GM18498 (cell line): ENCODE results near the gene ATP8B3.

ENCODE experiments used
- ATAC-seq: cut with Tn5 transposase; IDR thresholded peaks from one replicate; pipeline ENCODE4 v1.9.1; 2021; ENCODE audit warnings: mild to moderate bottlenecking, moderate library complexity; ENCODE audit not compliant: unreplicated experiment

The ATP8B3 gene, protein sequence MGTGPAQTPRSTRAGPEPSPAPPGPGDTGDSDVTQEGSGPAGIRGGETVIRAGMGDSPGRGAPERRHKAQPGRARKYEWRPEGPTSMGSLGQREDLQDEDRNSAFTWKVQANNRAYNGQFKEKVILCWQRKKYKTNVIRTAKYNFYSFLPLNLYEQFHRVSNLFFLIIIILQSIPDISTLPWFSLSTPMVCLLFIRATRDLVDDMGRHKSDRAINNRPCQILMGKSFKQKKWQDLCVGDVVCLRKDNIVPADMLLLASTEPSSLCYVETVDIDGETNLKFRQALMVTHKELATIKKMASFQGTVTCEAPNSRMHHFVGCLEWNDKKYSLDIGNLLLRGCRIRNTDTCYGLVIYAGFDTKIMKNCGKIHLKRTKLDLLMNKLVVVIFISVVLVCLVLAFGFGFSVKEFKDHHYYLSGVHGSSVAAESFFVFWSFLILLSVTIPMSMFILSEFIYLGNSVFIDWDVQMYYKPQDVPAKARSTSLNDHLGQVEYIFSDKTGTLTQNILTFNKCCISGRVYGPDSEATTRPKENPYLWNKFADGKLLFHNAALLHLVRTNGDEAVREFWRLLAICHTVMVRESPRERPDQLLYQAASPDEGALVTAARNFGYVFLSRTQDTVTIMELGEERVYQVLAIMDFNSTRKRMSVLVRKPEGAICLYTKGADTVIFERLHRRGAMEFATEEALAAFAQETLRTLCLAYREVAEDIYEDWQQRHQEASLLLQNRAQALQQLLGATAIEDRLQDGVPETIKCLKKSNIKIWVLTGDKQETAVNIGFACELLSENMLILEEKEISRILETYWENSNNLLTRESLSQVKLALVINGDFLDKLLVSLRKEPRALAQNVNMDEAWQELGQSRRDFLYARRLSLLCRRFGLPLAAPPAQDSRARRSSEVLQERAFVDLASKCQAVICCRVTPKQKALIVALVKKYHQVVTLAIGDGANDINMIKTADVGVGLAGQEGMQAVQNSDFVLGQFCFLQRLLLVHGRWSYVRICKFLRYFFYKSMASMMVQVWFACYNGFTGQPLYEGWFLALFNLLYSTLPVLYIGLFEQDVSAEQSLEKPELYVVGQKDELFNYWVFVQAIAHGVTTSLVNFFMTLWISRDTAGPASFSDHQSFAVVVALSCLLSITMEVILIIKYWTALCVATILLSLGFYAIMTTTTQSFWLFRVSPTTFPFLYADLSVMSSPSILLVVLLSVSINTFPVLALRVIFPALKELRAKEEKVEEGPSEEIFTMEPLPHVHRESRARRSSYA (N-terminal part only)

DNA sequence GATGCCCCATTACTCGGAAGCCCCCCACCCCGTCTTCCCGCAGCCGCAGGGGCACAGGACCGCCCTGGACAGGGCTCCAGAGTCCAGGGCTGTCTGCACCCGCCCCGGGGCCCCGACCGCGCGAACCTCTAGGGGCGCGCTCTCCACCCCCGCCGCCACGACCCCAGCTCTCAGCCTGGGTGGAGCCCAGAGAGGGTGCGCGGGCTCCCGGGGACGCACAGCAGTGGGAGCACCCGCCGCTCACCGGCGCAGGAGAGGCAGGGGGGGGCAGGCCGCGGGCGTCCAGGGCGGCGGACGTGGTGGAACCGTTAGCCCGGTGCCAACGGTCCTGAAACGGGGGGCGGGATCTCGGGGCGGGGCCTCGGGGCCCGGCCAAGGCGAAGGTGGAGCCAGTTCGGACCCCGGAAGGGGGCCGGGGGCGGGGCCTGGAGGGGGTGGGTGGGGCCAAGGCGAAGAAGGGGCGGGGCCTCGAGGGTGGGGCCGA lies at the start of gene ATP8B3:
Gene ATP8B3, minus strand, starts transcription at position 335 of the 484 bp plus-strand sequence. CDS start 540 bp downstream, outside the sequence.
- ATAC-seq: no peak

DNA sequence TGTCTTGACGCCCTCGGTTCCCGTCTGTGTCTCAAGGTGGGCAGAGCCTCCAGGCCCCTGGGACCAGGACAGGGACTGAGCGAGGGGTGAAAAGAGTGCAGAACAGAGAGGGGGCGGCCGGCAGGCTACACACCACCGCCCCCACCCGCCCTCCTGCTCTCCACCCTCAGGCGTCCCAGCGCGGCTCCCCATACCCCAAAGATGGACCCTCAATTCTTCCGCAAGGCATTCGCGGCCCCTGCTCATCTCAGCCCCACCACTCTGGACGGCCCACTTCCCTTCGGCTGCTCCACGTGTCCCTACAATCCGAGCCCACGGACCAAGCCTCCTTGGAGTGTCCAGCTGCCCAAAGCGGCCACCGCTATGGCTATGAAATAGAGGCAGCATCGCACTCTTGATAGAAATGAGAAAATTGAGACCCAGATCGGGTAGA lies 49.5 kb upstream of the ATP8B3 start:
- no peak for ATAC-seq

DNA sequence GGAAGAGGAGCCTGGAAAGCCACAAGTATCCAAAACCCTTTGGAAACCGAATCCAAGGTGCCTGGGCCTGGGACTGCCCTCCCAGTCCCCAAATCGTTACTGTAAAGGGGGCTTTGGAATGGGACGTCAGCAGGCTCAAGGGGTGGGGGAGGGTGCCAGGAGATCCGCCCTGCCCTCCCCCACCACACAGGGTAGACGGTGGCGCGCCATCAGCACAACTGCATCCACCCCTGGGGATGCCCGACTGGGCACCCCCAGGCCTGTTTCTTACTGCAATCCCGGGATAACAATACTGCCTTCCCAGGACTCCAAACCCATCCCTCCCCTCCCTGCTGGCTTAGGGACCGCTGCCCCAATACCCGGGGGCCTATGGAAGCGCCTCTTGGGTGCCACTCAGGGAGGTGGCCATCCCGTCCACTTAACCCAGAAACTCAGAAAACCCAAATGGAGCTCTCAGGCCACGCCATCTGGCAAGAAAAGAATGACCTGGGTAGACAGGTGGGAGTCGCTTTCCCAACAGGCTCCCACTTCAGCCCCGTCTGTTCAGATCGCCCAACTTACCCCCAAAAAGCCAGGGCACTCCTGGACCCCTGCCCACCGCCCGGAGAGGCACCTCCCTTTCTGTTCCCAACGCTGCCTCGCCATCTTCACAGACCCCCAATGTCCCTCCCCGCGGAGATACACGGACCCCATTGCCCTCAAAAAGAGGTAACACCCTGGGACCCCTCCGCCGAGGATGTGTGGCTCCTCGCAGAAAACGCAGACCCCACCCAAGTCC lies 48.9 kb upstream of the ATP8B3 start:
- ATAC-seq: no peak

DNA sequence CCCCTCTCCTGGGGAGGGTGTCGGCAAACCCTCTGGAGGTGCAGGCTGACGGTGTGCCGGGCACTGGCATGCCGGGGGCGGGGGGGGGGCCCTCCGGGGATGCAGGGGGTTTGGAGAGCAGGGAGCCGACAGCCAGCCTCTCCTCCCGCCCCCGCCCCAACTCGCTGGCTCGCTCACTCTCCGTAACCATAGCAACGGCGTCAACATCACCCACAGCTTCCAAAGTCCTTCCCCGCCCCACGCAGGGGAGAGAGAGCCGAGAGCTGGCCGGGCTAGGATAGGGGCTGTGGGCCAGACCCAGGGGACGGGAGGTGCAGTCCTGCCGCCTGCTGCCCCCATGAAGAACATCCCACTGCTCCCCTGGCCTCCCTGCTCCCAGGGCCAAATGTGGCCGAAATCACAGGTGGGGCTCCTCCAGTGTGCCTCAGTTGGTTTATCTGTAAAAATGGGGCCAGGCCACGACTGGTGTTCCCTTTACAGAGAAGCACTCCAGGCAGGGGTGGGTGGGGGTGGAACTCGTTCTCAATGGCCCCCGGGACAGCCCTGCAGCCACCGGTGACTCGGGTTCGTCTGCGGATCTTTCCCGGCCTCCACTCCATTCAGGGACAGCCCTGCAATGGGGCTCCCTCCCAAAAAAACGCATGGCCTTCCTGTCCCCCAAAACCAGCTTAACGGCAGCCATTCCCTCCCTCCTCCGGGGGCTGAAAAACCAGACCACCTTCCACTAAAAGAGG lies 48.1 kb upstream of the ATP8B3 start:
- no peak for ATAC-seq

DNA sequence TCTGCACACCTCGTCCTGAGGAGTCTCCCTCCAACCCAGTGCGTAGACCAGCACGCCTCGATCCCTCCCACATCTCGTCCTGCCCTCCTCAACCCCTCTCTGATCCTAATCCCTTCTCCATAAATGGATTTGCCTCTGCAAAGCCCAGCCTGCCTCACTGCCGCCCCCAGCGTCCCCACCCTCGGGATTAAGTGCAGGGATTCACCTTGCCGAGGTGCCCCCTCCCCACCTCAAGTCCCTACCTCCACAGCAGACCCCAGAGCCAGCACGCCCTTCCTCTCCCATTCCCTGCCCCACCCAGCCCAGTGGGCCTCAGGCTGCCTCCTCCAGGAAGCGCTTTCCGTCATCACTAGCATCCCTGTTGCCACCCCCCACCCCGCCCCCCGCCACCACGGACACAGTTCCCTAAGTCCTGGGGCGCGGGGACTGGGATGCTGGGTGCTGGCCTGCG lies 47.3 kb upstream of the ATP8B3 start:
- ATAC-seq: no peak

DNA sequence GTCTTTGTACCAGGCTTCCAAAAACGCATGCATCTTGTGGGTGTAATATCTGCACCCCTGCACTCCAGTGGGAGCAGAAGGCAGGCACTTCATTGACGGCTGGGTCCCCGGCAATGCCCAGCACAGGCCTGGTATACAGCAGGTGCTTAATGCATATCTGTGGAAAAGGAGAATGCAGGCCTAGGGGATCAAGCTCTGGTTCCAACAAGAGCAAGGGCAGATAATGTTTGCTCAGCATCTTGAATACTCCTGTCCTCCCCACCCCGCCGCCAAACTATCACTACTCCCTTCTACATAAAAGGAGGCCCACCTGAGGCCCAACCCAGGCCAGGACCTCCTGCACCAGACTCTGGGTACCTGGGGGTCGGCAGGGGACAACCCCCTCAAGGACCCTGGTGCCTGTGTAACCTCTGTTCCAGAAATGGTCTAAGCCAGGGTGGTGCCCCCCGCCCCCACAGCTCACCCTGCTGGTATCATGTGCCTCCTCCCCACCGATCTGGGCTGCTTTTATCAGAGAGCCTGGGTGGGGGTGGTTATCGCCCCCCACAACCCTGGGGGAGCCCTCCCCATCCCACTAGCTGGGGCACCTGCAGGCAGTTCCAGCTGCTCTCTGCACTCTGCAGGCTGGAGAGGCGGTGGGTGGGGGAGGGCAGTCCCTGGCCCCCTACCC lies 46.5 kb upstream of the ATP8B3 start:
- no peak for ATAC-seq

DNA sequence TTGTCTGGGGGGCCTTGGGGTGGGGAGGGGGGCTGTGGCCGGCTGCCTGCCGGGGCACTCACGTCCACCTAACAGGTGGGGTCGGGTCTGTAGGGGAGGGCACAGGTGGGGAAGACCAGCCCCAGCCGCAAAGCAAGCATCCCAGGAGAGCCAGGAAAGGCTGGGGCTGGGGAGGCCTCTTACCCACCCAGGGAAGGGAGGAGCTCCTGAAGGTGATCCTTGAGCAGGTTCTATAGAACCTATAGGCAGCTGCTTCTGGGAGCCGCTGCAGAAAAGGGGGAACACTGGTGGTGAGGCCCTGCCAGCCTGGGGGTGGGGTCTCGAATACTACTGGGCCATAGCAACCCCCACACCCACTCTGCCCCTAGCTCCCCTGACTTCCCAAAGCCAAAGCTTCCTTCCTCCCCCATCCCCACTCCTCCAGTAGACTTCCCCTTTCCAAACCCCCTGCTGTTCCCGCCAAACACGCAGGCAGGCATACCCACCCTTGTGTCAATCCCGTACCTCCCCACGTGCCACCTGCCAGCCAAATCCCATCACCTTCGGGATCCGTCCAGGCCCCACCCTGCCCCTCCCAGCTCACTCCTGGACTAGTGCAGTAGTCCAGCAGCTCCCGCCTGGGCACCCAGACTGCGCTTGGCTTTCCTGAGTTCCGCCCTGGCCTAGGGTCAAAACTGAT lies 45.7 kb upstream of the ATP8B3 start:
- no peak for ATAC-seq

DNA sequence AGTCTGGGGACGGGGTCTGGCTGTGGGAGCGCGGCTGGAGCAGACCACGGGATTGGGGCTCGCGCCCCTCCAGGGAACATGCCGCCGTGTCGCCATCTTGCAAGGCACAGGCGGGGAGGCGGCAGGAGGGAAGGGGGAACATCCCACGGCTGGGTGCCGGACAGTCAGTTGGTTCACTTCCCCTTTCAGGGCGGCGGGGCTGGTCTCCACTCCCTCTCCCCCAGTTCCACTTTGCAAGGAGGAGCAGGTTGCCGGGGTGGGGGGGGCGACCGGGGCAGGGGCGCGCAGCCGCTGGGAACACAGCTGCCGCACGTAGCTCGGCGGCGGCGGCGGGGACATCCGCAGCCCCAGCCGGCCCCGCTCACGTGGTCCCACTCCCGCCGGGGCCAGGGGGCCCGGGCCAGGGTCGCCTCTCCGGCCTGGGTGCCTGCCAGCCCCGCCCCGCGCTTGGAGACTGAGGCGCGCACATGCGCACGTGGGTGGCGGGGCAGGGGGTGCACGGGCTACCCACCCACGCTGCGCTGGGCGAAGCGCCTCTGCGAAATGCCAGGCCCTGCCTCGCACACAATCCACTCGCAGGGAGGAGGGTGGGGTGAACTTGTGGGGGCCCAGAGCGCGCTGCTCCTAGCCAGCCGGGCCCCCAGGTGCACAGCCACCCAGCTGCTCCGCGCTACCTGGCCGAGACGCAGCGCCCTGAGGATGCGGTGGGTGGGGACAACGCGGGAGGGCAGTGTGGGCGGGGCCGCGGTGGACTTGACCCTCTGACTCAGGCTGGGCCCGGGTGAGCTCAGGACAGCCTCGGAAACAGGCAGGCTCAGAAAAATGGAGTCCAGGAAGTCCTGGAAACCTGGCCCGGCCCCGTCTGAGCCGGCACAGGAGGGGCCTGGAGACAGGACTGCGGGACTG lies 44.9 kb upstream of the ATP8B3 start:
- no peak for ATAC-seq

DNA sequence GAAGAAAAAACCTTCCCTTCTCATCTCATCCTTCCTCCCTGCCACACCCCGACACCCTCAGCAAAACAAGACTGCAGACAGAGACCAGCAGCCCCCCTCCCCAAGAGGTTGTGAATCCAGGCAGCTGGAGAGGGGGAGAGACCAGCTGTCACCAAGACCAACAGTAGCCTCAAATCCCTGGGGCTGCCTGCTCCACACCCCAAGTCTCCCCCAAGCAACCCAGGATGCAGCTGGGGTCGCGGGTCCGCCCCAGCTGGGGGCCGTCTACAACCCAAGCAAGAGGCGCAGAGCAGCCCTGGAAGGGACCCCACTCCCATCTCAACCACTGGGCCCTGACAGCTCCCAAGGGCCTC lies 44.2 kb upstream of the ATP8B3 start:
- no peak for ATAC-seq

DNA sequence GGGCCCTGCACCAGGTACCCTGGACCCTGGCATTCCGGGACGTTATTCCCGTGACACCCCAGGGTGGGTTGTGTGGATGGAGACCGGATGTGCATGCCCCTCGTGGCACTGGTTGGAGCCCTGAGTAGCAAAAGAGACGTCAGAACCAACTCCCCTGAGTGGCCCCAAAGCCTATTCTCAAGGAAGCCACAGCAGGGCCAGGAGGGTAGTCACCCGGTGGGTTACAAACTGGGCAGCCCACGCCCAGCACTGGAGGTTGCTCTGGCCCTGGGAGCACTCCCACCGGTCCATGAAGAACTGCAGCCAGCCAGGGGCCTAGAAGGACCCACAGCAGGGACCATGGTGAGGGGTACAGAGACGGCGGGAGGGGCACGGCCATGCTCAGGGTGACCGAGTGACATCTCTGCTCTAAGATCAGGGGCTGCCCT lies 43.8 kb upstream of the ATP8B3 start:
- ATAC-seq: peak; percentile 8

DNA sequence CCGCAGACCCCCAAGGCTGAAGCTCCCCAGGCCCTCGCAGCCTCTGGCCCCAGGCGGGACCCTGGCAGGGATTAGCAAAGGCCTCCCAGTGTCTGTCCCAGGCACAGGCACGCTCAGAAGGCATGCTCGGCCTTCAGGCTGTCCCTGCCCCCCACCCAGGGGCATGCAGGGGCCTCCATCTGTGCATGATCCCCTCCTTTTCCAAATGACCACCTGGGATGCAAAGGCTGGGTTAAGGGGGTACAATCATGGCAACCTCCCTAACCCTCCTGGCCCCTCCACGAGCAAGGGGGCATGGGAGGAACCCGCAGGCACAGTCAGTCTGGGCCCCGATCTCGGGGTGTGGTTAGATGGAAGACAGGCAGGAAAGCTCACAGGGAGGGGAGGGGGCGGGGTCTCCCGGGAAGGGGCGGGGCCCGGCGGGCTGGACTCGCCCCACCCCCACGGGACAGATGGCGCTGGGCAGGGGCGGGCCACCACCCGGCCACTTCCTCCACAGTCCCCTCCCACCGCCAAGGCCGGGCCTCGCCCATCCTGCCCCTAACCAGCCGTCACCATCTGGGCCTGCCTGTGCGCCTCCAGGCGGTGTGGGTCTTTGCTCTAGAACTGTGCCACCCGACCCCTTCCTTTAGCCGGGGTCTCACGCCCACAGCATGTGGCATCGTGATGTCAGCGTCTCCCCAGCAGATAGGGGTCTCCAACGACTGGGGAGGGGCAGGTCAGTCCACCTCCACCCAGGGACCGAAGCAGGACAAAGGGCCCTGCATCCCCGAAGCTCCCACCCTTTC lies 43.2 kb upstream of the ATP8B3 start:
- peak; percentile 56 for ATAC-seq

DNA sequence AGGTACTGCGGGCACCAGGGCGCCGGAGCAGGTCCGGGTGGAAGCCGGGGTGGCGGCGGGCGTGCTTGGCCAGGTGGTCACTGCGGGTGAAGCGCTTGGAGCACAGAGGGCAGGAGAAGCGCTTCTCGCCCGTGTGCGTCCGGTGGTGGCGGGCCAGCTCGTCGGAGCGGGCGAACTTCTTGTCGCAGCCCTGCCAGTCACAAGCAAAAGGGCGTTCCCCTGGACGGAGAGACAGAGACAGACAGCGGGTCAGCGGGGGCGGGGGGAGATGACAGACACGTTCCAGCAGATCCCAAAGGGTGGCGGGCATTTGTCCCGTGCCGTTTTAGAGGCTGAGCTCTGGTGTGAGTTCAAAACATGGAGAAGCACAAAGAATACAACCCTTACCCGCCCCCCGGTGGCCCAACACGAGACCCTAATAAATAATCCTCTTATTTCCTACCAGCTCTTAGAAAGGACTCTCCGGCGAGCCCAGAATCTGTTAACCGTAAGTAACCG lies 42.5 kb upstream of the ATP8B3 start:
- no peak for ATAC-seq

DNA sequence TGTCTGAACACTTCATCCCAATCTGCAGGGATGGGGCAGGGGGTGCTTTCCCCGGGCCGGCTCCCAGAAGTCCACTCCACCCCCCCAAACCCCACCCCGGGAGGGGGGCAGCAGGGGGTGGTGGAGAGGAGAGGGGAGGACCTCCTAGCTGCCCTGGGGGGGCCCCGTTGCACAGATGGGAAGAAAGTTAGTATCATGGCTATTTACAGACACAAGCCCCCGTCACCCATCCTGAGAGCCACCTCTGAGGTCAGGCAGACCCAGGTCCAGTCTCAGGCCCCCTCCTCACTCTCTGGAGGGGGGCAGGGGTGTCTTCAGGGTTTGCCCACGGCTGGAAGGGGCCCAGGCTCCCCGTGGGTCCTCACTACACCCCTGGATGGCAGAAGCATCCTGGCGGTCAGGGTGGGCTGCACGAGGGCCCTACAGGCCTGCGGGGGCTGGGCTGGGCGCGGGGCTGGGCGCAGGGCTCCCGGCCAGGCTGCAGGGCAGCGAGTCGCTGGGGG lies 42.0 kb upstream of the ATP8B3 start:
- no peak for ATAC-seq

DNA sequence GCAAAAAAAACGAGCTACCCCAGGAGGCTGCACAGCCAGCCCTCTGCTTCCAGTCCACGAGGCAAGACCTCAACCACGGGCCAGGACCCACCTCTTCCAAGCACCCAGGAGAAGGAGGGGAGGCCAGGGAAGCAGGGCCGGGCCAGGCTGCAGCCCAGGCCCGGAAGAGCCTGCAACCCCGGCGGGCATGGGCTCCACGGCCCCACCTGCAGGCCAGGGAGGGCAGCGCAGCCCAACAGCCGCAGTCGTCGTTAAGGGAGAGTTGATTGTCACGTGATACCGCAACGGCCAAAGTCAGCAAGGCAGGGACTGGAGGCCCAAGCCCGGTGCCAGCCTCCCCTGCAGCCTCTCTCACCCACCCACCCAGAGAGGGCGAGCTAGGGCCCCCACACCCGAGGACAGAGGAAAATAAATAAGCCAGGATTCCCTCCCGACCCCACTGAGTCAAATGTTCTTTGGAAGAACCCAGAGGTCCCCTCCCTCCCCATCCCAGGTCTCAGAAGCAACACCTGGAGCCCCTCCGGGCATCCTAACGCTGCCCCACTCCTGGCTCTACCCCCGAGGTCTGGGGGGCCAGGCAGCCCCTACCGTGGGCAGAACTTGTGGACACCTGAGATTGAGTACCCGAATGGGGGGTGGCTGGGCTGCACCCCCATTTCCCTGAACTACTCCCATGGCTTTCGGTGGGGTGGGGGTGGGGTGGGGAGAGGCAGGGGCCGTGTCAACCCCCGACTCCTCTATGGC lies 41.4 kb upstream of the ATP8B3 start:
- peak; percentile 26 for ATAC-seq

DNA sequence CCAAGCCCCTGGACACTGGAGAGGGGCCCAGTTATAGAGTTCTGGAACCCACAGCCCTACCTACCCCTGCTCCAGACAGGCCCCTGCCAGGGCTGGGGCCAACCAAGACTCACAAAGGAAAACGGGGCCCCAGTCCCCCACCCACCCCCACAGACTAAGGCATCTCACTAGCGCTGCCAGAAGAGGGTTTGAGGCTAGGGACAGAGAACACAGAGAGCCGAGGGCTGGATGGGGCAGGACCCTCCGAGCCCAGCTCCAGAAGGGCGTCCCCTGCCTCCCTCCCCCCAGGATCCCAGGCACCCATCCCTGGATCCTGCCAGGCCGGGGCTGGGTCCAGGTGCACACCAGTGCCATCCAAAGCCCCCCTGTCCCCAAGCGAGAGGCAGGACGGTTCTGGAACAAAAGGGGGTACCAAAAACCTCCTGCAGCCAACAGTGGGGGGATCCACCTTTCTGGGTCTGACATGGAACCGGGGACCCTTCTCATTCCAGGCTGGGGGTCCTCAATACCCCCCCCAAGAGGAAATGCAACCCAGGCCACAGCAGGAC lies 40.6 kb upstream of the ATP8B3 start:
- ATAC-seq: no peak
